ENCODE measurements around the gene USB1.
A peak's percentile ranks its signal among the peaks of the same experiment; 100 is the strongest.
"Not testable (repeated sequence)": the region's sequence is repeated elsewhere in the genome, so short reads cannot be mapped to it uniquely, and the experiment has no call there.

The USB1 gene

DNA sequence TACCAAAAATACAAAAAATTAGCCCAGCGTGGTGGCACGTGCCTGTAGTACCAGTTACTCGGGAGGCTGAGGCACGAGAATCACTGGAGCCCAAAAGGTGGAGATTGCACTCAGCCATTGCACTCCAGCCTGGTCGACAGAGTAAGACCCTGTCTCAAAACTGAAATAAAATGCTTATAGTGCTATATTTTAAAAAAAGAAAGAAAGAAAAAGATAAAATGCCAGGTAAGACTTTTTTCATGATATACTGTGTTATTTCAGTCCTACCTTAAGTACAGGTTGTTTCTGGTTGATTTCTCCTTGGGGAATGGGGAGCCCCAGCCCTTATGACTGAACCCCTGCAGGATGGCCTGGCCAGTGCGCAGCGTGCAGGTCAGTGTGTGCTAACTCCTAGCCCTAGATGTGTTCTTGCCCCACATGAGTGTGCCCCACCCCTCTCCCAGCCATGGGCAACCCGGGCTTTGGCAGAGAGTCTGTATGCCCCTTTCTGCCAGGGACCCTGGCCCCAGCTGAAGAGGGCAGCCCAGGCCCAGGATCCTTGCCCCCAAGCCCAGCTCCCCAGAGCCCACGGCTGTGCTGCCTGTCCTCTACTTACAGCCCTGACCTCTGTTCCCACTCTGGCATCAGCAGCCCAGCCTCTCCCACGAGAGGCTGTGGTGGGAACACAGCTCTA is 31.6 kb upstream of the USB1 start:
- no peak for DNase-seq (ENCODE audit: low read depth in 2 of 3, low spot score in 2 of 3)

DNA sequence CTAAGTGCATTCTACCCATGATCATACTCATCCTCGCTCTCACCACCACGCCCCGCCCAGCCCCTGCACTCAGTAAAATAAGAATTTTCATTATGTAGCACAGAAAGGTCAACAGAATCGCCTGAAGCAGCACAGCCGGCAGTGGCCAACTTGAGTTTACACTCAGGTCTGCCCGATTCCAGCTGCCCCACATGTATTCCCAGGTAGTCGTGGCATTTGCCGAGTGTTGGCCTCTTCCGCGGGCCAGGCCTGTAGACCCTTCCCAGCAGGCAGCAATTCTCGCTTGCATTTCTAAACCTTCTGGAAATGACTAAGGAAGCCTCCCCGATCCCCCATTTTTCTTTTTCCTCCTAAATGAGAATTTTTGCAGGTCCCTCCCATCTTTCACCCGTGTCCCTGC is 30.9 kb upstream of the USB1 start:
- no peak for DNase-seq (ENCODE audit: low read depth in 2 of 3, low spot score in 2 of 3)

DNA sequence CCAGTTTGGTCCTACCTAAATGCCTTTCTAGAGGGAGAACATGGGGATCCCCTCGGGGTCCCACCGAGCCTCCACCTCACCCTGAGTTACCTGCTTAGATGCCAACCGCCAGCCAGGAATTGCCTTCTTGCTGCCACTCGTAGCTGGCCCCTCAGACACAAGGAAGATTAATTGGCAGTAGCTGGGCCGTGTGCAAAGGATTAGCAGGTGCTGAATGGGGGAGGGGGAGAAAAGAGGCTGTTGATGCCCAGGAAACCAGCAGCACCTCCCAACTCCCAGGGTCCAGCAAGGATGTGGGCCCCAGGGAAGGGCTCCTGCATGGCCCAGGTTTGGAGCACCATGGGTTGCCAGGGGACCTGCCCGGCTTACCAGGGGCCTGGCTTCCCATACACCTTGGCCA is 30.2 kb upstream of the USB1 start, which contains the start of gene CNGB1:
TSS of gene CNGB1 (minus strand) at position 159 of the 400 bp plus-strand sequence. CDS start 3,842 bp downstream, outside the sequence.
- DNase-seq (ENCODE audit: low read depth in 2 of 3, low spot score in 2 of 3): no peak

DNA sequence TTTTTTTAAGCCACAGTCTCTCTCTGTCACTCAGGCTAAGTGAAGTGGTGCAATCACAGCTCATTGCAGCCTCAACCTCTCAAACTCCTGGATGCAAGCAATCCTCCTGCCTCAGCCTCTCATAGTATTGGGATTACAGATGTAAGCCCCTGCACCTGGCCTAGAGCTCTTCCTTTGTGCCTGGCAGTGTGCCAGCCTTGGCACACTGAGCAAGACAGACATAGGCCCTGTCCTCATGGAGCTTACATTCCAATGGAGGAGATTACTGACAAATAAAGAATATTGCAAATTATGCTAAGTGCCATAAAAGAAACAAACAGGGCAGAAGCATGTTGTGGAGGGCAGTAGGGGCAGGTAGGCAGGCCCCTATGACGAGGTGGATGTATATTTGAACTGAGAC is 29.4 kb upstream of the USB1 start:
- DNase-seq (ENCODE audit: low read depth in 2 of 3, low spot score in 2 of 3): no peak

DNA sequence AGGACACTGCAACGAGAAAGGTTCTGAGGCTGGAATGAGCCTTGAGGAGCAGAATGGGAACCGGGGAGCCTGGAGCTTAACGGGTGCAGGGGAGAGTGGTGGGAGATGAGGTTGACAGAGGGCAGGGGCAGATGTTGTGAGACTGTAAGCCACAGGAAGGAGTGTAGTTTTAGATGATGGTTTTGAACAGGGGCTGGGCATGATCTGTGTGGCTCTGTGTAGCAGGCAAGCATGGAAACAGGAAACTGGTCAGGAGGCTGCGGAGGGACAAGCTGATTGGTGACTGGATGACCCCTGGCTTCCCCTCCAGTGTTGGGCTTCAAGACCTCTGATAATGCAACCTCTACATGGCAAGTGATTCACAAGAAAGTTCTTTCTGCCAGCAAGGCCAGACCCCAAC is 28.9 kb upstream of the USB1 start:
- no peak for DNase-seq (ENCODE audit: low read depth in 2 of 3, low spot score in 2 of 3)

DNA sequence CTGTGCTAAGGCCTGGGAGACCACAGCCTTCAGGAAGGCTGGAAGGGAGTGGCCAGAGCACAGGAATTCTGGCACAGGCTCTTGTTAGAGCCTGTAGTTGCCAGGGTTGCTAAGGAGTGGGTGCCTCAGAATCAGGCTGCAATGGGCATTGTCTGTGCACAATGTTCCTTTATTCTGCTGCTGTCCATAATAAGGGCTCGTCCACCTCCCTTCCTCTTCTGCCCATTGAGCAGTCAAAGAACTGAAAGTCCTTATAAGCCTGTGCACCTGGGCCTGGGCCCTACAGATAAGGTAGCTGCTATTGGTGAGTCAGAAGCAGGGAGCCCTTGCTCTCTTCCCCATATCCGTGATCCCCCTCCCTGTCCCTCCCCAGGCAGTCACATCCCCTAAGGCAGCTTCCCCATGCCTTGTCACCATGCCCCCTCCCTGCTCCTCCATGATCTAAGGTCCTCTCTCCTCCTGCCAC is 24.8 kb upstream of the USB1 start:
- no peak for DNase-seq (ENCODE audit: low read depth in 2 of 3, low spot score in 2 of 3)

DNA sequence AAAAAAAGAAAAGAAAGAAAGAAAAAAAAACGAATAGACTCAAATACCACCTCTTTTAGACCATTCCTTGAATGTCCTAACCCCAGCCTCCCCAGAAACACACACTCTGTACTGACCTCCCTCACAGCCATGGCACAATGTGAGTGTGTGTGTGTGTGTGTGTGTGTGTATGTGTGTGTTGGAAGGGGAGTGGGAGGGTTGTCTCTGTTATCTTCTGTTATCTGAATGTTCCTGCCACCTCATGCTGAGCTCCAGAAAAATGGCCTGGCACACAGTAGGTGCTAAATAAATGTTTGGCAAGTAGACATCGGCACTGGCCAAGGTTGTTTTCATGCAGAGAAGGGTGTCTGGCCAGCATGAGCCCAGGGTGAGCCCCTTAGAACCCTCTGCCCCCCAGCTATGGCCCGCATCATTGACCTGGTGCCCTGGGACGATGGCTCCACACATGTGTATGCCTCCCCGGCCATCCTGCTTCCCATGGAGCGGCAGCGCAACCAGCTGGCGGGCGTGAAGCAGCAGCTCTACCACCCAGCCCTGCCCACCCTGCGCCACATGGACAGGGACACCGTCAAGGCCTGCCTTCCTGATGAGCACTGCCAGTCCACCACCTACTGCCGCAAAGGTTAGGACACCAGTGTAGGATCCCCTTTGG is 23.7 kb upstream of the USB1 start:
- DNase-seq (ENCODE audit: low read depth in 2 of 3, low spot score in 2 of 3): no peak

DNA sequence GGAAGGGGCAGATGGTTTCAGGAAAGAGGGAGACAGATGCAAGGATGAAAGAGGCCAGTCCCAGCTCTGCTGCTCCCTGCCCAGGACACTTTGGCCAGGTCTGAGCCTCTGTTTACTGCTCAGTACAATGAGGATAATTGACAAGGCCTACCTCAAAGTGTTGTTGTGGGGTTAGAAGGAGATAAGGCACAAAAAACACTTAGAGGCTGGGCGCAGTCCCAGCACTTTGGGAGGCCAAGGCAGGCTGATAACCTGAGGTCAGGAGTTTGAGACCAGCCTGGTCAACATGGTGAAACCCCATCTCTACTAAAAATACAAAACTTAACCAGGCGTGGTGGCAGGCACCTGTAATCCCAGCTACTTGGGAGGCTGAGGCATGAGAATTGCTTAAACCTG is 23.1 kb upstream of the USB1 start:
- DNase-seq (ENCODE audit: low read depth in 2 of 3, low spot score in 2 of 3): not testable (repeated sequence)

DNA sequence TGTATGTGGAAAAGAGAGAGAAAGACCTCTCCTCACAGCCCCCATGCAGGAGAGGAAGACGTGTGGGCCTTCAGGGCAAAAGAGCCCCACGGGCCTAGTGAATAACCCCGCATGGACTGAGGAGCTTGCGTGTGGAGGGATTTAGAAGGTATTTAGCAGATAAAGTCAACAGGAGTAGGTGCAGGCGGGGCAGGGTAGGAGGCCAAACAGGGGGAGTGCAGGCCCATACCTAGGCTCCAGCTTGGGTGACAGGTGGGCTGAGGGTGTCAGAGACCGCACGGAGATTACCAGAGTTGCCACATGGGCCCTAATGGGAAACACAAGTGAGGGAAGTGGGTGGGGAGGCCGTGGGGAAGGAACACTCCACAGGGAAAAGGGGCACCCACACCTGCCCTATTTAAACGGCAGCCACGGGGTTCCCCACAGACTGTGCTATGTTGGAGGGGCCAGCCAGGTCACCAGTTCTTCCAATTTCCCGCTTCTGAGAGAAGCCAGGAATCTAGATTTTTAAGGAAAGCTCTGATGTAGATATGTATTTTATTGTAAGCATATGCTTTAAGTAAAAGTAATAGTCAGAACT is 22.1 kb upstream of the USB1 start:
- no peak for DNase-seq (ENCODE audit: low read depth in 2 of 3, low spot score in 2 of 3)

DNA sequence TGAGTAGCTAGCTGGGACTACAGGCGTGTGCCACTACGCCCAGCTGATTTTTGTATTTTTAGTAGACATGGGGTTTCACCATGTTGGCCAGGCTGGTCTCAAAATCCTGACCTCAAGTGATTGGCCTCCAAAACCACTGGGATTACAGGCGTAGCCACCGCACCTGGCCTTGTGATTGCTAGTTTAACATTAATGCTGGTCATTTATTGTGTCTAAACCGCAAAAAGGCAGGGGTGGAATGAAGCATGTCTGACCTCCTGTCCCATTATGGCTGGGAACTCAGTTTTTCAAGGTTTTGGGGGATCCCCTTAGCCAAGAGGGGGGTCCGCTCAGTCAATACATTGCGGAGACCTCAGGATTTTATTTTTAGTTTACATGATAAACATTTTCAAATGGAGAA is 19.6 kb upstream of the USB1 start:
- no peak for DNase-seq (ENCODE audit: low read depth in 2 of 3, low spot score in 2 of 3)

DNA sequence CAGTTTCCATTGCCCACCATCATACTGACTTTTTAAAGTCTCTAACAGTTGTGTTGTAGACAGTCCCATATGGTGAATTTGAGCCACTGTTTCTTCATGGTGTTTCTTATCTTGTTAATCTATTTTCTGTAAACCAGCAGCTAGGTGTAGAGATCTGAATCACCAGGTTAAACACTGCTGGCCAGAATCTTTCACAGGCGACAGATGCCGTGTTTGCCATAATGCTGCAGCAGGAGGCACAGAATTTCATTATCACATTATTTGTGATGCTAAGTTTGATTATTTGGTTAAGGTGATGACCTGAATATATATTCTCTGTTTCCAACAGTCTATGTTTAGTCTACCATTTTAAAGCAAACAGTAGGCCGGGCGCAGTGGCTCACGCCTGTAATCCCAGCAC is 18.8 kb upstream of the USB1 start:
- no peak for DNase-seq (ENCODE audit: low read depth in 2 of 3, low spot score in 2 of 3)

DNA sequence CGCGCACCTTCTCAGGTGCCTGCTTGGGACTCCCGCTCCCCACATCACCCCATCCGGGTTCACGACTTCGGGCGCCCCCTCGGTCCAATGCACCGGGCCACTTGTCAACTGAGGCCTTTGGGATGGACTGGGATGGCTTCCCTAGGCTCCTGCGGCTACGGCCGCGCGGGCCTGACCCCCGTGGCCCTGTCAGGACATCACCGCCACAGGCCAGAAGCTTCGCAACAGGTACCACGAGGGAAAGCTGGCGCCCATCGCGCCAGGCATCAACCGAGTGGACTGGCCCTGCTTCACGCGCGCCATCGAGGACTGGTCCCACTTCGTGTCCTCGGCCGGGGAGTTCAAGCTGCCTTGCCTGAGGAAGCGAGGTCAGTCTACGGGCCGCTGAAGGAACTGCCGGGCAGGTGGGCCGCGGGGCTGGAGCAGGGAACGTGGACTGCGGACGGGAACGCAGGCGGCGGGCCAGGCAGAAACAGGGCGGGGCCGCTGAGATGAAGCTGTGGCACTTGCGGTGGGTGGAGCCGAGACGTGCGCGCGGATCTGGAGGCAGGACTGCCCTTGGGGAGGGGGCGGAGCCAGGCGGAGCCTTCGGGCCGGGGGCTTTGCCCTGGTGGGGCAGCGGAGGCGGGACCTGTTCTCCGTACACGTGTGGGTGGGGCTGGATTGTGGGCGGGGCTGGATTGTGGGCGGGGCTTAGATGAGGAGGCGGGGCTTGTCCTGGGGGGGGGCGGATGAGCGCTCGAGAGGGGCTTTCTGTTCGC is 16.6 kb upstream of the USB1 start:
- peak; percentile 72 to 92 (median 84) for DNase-seq (ENCODE audit: low read depth in 2 of 3, low spot score in 2 of 3)

DNA sequence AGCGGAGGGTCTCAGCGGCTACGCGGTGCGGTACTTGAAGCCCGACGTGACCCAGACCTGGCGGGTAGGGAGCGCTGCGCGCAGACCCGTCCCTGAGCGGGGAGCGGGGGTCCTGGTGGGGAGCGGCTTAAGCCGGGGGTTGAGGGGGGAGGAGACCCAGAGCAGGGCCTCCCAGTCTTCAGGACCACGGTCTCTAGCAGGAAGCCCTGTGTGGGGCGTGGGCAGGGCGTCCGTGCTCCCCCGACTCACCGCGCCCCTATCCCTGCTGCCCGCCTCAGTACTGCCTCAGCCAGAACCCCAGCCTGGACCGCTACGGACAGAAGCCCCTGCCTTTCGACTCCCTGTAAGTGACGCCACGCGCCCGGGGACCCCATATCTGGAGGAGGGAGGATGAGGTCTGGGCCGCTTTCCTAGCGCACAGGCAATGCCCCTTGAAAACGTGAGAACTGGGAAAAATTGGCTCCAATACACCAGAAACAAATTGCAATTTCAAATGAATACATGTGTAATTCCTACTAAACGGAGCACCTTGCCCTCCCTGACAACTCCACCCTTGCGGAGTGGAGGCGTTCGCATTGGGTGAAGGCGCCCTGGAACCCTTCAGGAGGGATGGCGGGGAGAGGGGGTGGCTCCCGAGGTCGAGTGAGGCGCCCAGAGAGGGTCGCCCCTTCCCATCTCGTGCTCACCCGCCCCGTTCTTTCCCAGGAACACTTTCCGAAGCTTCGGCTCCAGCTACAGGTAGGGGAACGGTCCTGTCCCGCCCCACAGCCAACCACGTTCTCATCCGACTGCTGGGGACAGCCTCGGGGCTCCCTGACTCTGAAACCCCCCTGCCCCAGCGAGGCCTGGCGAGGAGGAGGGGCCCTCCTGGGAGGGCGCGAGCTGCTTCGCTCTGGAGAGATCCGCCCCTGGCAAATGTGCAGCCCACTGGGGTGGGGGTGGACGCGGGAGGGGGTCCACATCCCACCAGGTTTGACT is 15.7 kb upstream of the USB1 start:
- DNase-seq (ENCODE audit: low read depth in 2 of 3, low spot score in 2 of 3): no peak

DNA sequence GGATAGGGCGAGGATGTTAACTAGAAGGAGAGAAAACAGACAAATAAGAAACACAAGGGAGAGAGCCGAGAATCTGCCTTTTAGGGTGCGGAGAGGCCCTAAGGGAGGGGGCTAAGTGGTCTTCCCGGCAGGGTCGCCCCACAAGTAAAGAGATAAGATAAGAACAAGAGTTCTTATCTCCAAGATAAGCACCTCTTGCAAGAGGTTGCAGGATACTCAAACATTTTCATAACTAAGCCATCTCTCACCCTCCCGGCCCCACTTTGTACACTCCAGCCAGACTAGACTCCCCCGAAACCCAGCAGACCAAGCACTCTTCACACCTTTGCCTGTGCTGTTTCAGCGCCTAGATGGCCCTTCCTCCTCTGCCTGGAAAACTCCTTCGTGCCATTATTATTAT is 15.0 kb upstream of the USB1 start:
- DNase-seq (ENCODE audit: low read depth in 2 of 3, low spot score in 2 of 3): no peak

DNA sequence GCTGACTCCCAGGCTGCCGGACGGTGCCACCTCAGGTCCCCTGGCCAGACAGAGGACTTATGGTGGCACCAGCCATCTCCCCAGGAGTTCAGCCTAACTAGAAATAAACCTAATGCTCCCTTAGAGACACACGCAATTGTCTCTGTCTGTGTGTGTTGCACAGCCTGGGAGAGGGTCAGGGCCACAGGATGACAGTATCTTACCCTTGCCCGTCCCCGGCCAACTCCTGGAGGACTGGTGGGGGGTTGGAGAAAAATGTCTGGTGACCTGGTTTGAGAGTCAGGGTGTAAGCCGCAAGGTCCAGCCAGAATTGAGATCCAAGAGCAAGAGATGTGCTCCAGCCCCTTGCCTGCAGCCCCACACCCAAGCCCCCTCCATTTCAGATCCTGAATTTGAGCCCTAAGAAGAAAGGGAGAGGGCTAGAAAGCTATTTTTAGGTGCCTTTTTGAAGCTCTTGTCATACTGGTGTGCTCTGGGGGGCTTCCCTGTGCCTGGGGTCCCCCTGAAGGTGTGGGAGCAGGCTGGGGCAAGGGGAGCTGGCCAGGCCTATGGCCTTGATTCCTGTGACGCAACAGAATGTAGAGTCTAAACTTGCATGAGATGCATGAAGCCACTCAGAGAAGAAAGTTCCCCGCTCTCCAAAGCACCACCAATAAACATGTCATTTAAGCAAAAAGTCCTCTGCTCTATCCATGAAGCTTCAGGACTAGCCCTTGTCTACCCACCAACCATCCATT is 13.6 kb upstream of the USB1 start:
- no peak for DNase-seq (ENCODE audit: low read depth in 2 of 3, low spot score in 2 of 3)

DNA sequence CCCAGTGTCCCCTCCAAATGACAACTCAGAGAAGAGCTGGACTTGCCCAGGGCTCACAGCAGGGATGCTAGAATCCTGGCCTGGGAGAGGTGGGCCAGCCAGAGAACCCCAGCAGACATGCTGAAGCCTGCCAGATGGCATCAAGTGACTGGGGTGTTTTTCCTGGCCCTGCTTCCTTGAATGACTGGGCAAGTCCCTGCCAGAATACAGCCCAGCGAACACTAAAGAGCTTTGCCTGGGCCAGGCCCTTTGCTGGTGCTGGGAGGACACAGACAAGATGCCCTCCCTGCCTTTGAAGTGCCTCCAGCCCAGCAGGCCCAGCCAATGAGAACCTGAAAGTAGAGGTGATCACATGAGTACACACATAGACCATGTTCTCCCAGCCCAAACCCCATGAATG is 12.3 kb upstream of the USB1 start:
- no peak for DNase-seq (ENCODE audit: low read depth in 2 of 3, low spot score in 2 of 3)

DNA sequence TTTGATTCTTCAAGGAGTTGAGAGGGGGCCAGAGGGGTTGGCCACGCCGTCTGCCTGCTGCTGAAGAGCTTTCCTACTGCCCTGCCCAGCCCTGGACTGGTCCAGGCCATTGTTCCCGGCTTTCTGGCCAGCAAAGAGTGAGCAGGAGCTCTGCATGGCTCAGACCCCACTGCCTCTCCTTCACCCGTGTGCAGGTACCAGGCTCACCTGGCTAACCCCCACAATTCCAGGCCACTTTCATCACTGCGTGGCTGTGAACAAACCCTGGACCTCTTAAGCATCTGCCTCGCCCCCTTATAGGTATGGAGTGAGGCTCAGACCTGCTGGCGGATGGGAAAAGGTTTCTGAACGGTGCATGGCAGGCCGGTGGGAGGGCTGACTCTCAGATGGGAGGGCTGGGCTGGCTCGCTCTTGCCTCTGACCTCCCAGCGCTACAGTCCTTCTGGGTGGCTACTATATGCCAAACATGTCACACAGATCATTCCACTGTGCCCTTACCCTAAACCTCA is 9.6 kb upstream of the USB1 start:
- DNase-seq (ENCODE audit: low read depth in 2 of 3, low spot score in 2 of 3): no peak

DNA sequence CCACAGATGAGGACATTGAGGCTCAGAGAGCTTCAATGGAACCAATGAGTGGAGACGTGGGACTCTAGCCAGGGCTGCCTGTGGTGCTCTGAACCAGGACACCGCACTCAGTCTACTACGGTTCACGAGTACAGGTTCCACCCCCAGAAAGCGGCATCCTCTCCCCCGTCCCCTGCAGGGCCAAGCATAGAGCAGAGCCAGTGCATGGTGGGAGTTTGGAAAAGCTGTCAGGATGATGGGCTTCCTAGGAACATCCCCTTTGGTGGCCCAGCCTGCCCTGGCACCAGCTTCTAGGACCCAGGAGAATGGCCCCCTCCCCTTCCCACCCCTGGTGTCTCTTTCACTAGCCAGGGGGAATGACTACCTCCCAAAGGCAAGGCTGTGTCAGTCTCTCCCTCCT is 9.1 kb upstream of the USB1 start:
- DNase-seq (ENCODE audit: low read depth in 2 of 3, low spot score in 2 of 3): no peak

DNA sequence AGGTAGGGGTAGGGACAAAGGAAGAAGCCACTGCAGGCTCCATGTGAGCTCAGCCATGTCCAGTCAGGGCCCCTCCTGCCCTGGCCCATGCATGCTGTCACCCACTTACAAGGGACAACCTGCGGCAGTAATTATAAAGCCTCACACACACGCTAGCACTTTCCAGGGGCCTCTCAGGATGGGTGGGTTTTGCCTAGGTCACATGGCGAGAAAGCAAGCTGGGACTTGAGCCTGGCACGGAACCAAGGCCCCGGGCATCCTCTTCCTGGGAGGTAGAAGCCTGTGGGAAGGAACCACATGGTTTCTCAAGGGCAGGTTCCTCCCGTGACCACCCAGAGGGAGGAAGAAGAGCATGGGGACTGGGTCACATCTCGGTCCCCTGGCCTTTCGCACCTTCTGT is 7.8 kb upstream of the USB1 start:
- DNase-seq (ENCODE audit: low read depth in 2 of 3, low spot score in 2 of 3): no peak

DNA sequence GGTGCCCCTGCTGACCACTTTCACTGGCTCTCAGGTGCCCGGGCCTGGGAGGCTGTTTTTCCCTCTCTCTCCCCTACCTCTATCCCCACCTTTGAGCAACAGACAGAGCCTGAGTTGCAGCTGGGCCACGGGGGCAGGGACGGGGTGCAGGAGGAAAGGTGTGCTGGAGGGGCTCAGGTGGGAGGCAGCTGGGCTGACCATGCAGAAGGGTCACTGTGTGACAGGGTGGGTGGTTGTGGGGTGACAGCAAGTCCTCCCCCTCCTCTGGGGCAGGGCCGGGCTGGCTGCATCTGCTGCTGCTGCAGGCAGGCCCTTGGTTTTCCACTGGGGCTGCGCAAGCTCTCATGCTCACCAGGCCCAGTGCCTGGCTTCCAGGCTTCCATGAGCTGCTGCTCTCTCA is 7.3 kb upstream of the USB1 start:
- DNase-seq (ENCODE audit: low read depth in 2 of 3, low spot score in 2 of 3): no peak

Measured in activated CD8-positive, alpha-beta memory T cell treated with anti-CD3 and anti-CD28 coated beads for 48 hours (primary cell).